GM15510 (cell line): ENCODE measurements around the gene SEPTIN10.
A peak's percentile ranks its signal among the peaks of the same experiment; 100 is the strongest.

Source experiments
- POLR2A ChIP-seq: IDR thresholded peaks from 3 replicates; pipeline ENCODE4 v1.6.1; 2011; ENCODE audit warnings: borderline replicate concordance; ENCODE audit not compliant: insufficient read length; ENCODE audit errors: extremely low read depth

Gene SEPTIN10

DNA sequence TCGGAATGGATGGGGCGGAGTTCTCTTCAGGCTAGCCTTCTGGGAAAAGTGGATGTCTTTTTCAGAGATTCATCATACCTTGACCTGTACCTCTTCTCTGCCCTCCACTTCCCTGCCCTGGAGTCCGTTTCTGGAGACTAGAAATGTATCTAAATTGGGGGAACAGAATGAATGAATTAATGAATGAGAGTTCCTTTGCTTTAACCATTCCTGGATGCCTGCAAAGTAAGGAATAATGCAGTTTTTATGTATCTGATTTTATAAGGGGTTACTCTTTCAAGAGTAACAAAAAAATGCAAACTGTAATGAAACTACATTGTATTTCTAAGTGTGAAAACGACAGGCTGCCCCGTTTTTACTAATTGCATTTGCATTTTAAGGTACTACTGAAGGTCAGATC is 2.4 kb upstream of the SEPTIN10 start:
- no peak for TF ChIP-seq POLR2A

DNA sequence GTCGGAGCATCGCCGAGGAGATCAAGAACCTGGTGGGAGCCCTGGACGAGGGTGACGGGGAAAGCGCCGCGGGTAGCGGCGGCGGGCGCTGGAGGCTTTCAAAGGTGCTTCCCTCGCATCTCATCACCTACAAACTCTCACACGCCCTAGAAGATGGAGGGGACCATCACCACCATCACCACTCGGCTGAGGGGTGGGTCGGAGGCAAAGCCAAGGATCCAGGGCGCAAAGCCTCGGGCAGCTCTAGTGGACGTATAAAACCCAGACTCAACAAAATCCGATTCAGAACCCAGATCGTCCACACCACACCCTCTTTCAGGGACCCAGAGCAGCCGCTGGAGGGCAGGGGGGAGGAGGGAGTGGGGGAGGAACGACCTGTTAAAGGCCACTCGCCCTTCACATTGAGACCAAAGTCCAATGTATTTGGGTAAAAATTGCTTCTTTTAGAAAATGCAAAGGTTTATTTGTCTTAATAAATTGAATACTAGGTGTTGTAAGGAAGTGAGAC is 1.9 kb upstream of the SEPTIN10 start:
- TF ChIP-seq POLR2A: no peak

DNA sequence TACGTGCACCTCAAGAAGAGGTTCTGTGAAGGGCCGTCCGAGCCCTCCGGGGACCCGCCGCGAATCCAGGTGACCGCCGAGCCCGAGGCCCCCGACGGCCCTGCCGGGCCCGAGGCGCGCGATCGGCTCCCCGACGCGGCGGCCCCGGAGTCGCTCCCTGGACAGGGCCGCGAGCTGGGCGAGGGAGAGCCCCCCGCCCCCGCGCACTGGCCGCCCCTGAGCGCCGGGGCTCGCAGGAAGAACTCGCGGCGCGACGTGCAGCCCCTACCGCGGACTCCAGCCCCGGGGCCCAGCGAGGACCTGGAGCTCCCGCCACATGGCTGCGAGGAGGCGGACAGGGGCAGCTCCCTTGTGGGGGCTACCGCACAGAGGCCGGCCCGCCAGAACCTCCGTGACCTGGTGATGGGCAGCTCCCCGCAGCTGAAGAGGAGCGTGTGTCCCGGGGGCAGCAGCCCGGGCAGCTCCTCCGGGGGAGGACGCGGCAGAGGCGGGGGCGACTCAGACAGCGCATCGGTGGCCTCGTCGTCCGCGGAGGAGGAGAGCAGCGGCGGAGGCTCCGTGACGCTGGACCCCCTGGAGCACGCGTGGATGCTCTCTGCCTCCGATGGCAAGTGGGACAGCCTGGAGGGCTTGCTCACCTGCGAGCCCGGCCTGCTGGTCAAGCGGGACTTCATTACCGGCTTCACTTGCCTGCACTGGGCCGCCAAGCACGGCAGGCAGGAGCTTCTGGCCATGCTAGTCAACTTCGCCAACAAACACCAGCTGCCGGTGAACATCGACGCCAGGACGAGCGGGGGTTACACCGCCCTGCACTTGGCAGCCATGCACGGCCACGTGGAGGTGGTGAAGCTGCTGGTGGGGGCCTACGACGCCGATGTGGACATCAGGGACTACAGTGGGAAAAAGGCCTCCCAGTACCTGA is 1.2 kb upstream of the SEPTIN10 start:
- no peak for TF ChIP-seq POLR2A

DNA sequence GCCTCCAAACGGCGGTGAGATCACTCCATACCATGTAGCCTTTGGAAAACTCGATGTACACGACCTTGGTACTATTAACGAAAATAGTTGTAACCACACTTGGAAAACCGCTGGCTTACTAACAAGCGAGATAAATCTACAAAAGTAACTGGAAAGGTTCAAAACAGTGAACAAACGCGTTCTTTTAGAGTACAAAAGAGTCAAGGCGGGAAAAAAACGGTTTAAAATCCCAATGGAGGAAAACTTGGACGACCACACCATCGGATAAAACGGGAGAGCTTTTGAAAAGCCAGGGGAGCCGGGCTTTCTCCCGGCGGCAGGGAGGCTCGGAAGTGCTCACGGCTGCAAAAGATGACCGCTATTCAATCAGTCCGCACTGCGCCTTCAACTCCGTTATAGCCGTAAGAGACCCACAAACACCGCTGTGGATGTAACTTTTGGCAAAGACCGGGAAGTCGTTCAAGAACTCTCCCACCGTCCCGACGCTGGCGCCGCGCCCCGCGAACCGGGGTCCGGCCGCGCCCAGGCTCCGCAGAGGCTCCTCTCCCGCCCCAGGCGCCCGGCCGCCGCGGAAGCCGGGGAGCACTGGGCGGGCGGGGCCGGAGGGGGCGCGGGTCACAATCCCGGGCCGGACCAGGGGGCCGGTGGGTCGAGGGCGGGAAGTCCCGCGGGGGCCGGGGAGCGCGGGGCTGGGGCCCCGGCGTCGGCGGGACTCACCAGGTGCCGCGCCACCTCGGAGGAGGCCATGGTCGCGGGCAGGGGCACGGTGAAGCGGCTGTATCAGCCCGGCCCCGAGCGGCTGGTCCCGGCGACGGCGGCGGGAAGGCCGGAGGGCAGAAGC is 465 bp downstream of the SEPTIN10 start:
- peak; percentile 40 for TF ChIP-seq POLR2A

DNA sequence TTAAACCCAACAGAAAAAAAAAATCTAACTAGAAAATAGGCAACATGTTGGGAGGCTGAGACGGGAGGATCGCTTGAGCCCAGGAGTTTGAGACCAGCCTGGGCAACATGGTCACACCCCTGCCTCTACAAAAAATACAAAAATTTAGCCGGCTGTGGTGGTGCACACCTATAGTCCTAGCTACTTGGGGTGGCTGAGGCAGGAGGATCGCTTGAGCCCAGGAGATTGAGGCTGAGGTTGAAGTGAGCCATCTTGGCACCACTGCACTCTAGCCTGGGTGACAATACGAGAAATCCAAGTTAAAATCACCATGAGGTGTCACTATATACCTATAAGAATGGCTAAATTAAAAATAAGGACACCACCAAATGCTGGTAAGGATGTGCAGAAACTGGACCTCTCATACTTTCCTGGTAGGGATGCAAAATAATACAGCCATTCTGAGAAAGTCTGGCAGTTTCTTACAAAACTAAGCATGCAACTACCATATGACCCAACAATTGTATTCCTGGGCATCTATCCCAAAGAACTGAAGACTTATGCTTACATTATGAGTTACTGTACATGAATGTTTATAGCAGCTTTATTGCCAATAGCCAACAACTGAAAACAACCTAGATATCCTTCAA is 2.2 kb downstream of the SEPTIN10 start:
- no peak for TF ChIP-seq POLR2A

DNA sequence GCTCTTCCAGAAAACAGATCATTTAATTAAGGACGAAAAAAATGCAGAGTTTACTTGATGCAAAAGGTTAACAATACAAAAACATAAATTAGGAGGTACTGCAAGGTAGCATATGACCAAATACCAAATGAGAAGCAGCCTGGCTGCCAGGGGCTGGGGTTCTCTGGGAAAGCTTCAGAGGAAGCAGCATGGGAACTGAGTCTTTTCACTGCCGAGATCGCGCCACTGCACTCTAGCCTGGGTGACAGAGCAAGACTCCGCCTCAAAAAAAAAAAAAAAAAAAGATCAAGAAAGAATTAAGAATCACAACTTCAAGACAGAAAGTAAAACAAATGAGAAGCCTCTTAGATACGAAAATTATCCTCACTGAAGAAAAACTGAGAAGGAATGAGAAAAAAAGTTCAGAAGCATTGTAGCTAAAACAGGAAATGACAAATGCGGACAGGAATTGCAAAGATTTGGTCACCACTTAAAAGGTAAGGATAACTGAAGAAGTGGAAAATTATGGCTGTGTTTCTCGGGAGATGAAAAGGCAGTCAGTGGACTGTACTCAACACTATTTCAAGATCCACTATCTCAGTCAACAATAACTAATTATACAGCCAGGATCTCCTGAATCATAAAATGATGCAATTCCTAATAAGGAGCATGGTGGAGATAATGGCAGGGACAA is 4.3 kb downstream of the SEPTIN10 start:
- no peak for TF ChIP-seq POLR2A

DNA sequence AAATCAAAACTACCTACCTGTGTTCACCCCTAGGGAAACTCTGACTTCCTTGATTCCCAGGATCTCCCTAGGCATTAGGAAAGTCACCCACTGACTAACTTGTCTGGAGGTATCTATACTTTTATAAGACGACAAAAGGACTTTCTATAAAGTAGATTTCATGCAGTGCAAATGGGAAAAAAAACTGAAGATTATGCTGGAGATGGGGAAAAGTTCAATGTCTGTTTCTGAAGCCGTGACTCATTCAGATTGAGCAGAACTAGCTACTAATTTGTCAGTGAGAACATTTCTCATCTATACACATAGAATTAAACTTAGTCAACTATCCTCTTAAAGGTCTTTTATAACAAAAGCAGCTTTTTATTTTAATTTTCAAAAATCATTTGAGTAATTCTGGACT is 6.0 kb downstream of the SEPTIN10 start:
- TF ChIP-seq POLR2A: no peak

DNA sequence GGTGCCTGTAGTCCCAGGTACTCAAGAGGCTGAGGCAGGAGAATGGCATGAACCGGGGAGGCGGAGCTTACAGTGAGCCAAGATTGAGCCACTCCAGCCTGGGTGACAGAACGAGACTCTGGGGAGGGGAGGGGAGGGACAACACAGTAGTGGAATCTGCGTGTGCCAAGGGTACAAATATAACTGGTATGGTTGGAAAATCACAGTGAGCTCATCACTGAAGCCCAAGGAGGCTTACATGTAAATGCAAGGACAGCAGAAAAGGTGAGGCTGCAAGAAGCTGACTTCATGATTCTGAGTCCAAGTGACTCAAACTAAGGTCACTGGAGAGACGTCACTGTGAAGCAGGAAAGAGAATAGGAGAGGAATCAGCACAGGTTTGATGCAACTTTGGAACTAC is 9.2 kb downstream of the SEPTIN10 start:
- no peak for TF ChIP-seq POLR2A

DNA sequence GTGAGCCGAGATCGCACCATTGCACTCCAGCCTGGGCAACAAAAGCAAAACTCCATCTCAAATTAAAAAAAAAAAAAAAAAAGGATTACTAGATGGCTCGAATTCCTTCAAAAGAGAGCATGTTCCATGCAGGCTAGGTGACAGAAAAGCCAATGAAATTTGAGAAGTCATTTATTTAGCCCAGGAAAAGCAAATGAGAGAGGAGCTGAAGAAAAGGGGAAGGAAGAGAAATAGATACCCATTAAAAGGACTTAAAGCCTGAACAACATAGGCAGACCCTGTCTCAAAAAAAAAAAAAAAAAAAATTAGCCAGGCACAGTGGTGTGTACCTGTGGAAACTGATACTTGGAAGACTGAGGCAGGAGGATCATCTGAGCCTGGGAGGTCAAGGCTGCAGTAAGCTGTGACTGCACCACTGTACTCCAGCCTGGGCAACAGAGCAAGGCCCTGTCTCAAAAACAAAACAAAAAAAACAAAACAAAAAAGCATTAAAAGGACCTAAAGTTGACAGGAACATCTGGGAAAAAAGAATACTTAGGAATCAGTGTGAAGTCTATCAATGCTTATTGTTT is 11.1 kb downstream of the SEPTIN10 start:
- no peak for TF ChIP-seq POLR2A

DNA sequence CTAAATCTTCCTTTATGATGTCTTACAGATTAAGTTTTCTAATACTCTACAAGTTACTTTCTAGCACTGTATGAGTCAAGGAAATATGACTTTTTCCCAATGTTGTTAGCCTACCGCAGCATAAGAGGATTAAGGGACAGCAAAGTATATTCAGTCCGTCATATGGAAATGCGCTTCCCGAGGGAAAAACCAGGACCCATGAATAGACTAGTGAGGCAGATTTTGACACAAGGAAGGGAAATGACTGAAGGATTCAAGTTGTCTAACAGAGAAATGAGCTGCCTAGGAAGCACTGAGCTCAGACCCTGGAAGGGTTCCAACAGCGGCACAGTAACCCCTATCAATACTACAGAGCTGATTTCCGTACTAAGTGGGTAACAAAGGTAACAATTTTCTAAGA is 12.0 kb downstream of the SEPTIN10 start:
- no peak for TF ChIP-seq POLR2A

DNA sequence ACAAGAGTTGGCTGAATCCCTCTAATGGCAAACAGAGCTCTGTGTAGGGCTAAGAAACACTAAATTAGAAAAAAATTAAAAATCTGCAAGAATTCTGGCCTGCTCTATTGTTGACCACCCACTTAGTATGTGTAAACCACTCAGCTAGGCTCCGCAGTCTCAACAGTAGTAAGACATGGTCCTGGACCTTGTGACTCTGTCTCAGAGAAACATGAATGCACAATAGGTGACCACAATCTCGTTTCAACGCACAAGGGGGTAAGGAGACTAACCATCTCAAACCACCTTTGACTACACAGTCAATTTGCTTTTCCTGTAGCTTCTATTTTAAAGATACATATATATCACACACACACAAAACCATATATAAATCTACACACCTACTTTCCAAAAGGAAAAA is 16.5 kb downstream of the SEPTIN10 start:
- TF ChIP-seq POLR2A: no peak

DNA sequence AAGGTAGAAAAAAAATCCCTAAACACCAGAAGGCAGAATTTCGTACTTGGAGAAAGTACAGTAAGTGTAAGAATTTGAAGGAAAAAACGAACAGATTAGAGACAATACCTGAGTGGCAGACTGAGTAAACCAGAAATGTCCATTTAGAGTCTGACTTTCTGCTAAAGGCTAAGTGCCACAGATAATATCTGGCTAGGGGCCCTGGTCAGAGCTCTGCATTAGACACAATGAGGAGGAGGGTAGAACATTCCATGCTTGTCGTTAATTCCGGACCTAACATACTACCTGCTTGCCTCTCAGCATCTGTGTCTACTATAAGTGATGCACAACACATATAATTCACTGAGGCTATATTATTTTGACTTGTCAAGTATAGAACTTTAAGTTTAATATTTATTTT is 18.1 kb downstream of the SEPTIN10 start:
- TF ChIP-seq POLR2A: no peak

DNA sequence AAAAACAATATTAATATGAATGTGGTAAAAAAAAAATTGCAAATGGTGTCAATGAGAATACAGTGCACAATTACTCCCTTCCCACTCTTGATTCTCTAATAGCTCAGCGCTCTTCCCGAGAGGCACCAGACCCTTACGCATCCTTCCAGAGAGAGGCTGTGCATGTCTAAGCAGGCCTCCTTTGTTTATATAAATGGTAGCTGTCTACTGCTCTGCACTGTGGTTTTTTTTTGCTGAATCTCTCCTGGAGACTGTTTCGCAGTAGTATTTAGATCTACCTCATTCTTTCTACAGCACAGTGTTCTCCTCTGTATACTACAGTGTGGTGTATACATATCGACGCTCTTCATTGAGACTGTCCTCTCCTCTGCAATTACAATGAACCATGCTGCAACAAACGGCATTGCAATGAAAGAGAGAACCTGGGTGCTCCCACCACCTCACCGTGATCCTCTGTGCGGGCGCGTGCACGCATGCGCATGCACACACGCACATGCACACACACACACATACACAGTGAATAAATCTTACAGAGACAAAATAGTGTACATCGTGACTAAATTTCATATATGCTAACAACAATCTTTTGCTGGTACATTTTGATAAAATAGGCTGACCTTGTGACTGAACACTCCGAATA is 19.4 kb downstream of the SEPTIN10 start:
- no peak for TF ChIP-seq POLR2A

DNA sequence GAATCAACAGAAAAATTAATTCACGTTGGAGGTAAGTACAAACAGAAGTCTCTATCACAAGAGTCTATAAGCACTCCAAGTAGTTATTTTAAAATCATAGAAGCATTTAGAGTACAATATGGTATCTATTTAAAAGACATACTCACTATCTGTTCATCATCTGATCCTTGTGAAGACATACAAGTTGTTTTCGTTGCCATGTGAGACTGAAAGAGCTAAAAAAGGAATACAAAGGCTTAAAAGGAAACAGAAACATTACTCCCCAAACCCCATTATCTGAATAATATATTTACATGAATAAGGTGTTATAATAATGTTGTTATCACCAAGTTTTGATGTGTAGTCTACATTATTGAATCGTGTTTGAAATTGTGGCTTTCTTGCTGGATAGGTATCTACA is 20.9 kb downstream of the SEPTIN10 start:
- TF ChIP-seq POLR2A: no peak
